Right lobe of liver (tissue), 4 donors: Measurements from ENCODE around the gene GNGT1.

Experiments used
- CTCF ChIP-seq, 4 donors: fragments of 200-600 bp in 3 of 4; fragments of 450-650 bp in 1 of 4; IDR thresholded peaks; one replicate each; pipeline versions ENCODE4 v1.5.1 to v1.8.0; 2016 to 2022; ENCODE audit warnings: antibody characterized with exemption in 4 of 4, mild to moderate bottlenecking in 2 of 4
- POLR2A ChIP-seq: fragments of 450-650 bp; IDR thresholded peaks from one replicate; pipeline ENCODE4 v1.6.1; 2017; ENCODE audit warnings: antibody characterized with exemption, mild to moderate bottlenecking
- donor health status: DM: no; HTN: no; CAD: no.
- donor health status: DM: no; HTN: no; CAD: no.
- donor health status: DM: no; HTN: yes; CAD: no.

- TF ChIP-seq CTCF (IDR thresholded peaks at IDR 0.05) (no peak), POLR2A (no peak)
Measured at GRCh38 chr7:93958216-93958615, 51.8 kb downstream of the GNGT1 start.
